Measurements from ENCODE around the gene BLID.

BLID gene

GRCh38 chr11:122069707-122070360, 46.2 kb downstream of the BLID start:
- Histone ChIP-seq H3K9me3 (ENCODE audit: control insufficient read depth, insufficient read depth, low read depth, low read length) (no peaks in the 10 kb centered on the region), H3K36me3 (ENCODE audit: control insufficient read depth in 2 of 2, insufficient read depth in 1 of 2, low read length in 2 of 2) (no peaks in the 10 kb centered on the region), H3K4me3 (ENCODE audit: low read depth, low read length) (no peak overlapping the region), H3K27ac (ENCODE audit: extremely low read depth, low read depth, low read length) (no peak overlapping the region), H3K4me1 (ENCODE audit: control insufficient read depth, insufficient read depth, low read length) (no peaks in the 10 kb centered on the region)
- TF ChIP-seq ZBTB6 (tag by site-specific recombination; IDR thresholded peaks at IDR 0.05) (no peak), ZNF473 (tag by site-specific recombination; IDR thresholded peaks at IDR 0.05) (no peak), SP2 (tag by site-specific recombination; IDR thresholded peaks at IDR 0.05) (no peak), ZNF555 (tag by site-specific recombination; conservative IDR thresholded peaks at IDR 0.05) (no peak), MEIS1 (CRISPR knock-in tag; IDR thresholded peaks at IDR 0.05; ENCODE audit: borderline replicate concordance) (peak; percentile 74; the same call in 1 of the 2 replicates)
- ChIA-PET POLR2A (no interaction called here), CTCF (interaction anchor here (0.6 to 0.7 kb wide), 2 partner anchors 45 to 476 kb away, joined by 3 to 4 read pairs; no protein-coding TSS in a partner anchor)

- POLR2A ChIA-PET: no interaction called here
- no peak for TF ChIP-seq ZNF2 (tag by site-specific recombination; IDR thresholded peaks at IDR 0.05)
- TF ChIP-seq BCL11B (tag by site-specific recombination; IDR thresholded peaks at IDR 0.05; ENCODE audit: low read depth): no peak
- TF ChIP-seq ZNF174 (tag by site-specific recombination; IDR thresholded peaks at IDR 0.05): no peak
- TF ChIP-seq ZNF292 (tag by site-specific recombination; IDR thresholded peaks at IDR 0.05; ENCODE audit: borderline replicate concordance, low read depth): no peak
- no peak for TF ChIP-seq ZNF449 (tag by site-specific recombination; IDR thresholded peaks at IDR 0.05)
- TF ChIP-seq PRDM2 (tag by site-specific recombination; IDR thresholded peaks at IDR 0.05; ENCODE audit: borderline replicate concordance): no peak
- no peak for TF ChIP-seq ZNF26 (tag by site-specific recombination; IDR thresholded peaks at IDR 0.05)
- TF ChIP-seq ZNF426 (tag by site-specific recombination; IDR thresholded peaks at IDR 0.05): no peak
- no peak for TF ChIP-seq PATZ1 (tag by site-specific recombination; IDR thresholded peaks at IDR 0.05)
- no peak for TF ChIP-seq GLIS1 (tag by site-specific recombination; IDR thresholded peaks at IDR 0.05)
These were observed 47.2 kb downstream of the BLID start for GRCh38 chr11:122068837-122069236.

More at GRCh38 chr11:122068837-122069236, 47.2 kb downstream of the BLID start:
- Histone ChIP-seq H3K27ac (ENCODE audit: extremely low read depth, low read depth, low read length) (no peak overlapping the region), H3K9me3 (ENCODE audit: control insufficient read depth, insufficient read depth, low read depth, low read length) (no peaks in the 10 kb centered on the region), H3K4me1 (ENCODE audit: control insufficient read depth, insufficient read depth, low read length) (no peaks in the 10 kb centered on the region), H3K36me3 (ENCODE audit: control insufficient read depth in 2 of 2, insufficient read depth in 1 of 2, low read length in 2 of 2) (no peaks in the 10 kb centered on the region), H3K4me3 (ENCODE audit: low read depth, low read length) (no peak overlapping the region)
- CTCF ChIA-PET: no interaction called here
